Caki2 (cell line): ENCODE measurements around the gene PGK1. TPM values are rescaled to one million over a fixed set of nuclear protein-coding genes. Genes with fewer than 3 reads are reported as not detected.
"Not testable (repeated sequence)": the region's sequence is repeated elsewhere in the genome, so short reads cannot be mapped to it uniquely, and the experiment has no call there.

ENCODE experiments used
- DNase-seq: peaks from one replicate; pipeline ENCODE4 v3.0.0-alpha.2; 2015; ENCODE audit warnings: low read depth
- in situ Hi-C: cut with HindIII; loops from 2 replicates; pipeline ENCODE4 v1.10.0; 2016; ENCODE audit warnings: low sequenced_read_pairs, low pct_unique_long_range_greater_than_20kb, mixed read lengths
- total RNA-seq: library from RNA; depleted of rRNA; stranded (reverse); fragments of >200 nt; shearing (Covaris generic); gene quantifications from 2 replicates; pipeline ENCODE4 v1.2.3, GENCODE V29; 2014; ENCODE audit warnings: low replicate concordance

The PGK1 gene
- total RNA-seq, 1 experiment from 2014 or later, result 995 TPM

DNA sequence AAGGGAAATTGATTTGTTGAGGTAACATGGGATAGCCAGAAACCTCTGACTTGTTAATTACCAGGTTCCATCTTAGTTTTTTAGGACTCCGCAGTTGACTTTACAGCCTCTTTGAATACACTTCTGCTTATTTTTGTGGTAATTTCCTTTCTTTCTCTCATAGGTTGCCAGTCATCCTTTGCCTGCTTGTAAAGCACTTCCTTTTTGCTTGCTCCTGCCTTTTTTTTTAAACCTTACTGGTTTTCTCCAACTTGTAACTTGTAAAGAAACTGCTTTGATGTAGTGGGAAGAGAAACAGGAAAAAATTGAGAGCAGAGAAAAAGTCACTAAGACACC is 2.6 kb downstream of the PGK1 start:
- DNase-seq, result no peak
- in situ Hi-C loops, result no loop called here

DNA sequence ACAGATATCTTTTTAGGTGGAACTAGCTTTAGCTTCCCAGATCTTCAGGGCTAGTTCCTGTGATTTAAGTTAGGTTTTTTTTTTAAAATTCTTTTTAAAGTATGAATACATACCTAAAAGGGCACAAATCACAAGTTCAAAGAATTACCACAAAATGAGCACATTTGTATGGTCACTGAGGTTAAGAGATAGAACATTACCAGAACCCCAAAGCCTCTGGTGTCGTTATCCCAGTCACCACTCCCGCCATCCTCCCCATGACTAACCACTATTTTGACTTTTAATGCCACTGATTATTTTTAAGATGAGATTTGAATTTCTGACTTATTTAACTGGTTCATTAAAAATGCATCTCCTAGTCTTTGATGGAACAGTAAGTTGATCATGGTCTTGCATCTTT is 5.4 kb downstream of the PGK1 start:
- DNase-seq, result no peak

DNA sequence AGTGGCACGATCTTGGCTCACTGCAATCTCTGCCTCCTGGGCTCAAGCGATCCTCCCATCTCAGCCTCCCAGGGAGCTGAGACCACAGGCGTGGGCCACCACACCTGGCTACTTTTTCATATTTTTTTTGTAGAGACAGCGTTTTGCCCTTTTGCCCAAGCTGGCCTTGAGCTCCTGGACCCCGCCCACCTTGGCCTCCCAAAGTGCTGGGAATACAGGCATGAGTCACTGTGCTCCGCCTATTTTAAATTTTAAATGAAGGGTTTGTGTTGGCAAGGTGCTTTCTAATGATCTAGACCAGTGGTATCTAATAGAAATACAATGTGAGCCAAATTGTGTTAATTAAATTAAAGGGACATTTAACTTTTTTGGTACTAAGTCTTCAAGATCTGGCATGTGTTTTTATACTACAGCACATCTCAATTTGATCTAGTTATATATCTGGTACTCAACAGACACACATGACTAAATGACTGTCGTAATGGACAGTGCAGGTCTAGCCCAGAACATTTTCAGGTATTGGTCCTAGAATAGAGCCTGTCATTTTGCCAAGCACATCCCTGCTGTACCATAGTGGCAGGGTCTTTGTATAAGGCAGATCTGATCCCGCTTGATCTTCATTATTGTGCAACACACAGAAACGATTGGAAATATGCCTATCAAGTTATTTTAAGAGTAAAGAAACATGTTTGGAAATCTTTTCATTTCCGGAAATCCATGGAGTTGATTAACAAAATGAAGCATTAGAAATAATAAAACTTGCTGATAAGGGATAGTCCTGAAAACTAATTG is 7.3 kb downstream of the PGK1 start:
- no peak for DNase-seq
- in situ Hi-C loops, result no loop called here

More for the DNA sequence above, 5.4 kb downstream of the PGK1 start:
- in situ Hi-C loops, result no loop called here

DNA sequence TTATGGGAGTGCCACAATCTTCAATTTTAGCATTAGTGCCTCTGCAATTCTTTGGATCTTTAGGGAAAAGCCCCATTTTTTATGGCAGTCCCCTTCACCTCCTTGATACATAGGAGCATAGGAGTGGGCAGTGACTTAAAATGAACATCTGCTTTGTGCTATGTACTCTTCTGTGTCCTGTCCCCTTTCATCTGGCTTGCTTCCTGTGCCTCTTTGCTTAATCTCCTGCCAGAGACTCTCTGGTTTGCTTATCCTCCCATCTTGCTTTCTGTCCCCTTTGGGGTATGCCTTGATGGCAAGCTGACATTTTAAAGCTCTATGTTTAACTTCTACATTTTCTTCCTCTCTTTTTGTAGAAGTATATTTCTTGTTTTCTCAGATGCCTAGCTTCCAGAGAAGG is 12.3 kb downstream of the PGK1 start:
- DNase-seq, result no peak
- in situ Hi-C loops, result no loop called here

DNA sequence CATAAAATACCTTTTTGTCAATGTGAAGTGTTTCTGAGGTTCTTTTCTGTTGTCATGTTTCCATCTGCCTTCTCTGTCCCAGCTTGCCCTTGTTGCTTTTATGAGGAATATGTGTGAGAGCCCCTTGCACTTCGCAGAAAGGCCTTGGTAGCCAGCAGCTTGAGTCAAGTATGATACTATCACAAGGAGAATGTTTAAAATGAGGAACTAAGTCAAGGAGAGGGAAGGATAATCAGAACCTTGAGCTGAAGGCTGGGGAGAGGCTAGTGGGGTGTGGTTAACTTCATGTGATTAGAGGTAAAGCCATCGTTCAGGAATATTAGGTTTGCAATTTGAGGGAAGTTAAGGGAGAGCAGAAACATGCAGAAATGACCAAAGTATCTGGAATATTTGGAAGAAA is 12.7 kb downstream of the PGK1 start:
- no peak for DNase-seq
- in situ Hi-C loops, result no loop called here

DNA sequence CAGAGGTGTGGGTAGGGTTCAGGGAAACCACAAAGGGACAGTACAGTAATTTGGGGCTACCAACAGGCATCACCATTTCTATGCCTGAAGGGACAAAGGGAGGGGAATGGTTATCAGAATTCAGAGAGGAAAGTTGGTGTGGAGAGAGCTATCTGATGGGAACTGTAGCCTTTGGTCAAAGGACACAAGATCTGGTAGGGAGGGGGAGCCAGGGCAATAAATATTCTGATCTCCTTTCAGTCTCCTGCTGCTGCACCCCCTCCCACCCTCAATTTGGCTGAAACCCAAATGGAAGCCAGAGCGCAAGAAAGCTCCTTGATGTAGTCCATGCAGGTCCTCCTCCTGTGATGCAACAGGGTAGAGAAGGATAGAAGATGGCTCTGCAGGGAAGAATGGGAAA is 14.6 kb downstream of the PGK1 start:
- DNase-seq, result no peak
- in situ Hi-C loops, result no loop called here

DNA sequence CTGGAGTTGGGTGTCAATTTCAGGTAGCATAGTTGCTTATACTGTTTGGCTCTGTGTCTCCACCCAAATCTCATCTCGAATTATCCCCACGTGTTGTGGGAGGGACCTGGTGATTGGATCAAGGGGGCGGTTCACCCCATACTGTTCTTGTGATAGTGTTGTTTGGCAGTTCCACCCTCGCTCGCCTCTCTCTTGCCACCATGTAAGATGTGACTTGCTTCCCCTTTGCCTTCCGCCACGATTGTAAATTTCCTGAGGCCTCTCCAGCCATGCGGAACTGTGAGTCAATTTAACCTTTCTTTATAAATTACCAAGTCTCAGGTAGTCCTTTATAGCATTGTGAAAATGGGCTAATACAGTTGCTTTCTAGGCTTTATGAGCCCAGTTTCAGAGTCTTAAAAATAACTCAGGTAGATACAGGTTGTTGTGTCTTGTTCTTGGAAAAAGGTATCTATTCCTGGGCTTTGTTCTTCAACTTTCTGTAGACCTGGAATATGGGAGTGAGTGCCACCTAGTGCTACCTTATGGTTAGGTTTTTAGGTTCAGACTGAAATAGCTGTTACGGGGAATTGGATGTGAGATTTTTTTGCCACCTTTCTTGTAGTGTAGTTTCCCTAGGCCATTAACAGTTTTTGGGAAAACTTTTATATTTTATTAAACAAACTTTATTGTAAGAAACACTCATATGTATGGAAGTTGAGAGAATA is 15.6 kb downstream of the PGK1 start:
- peak; percentile 54 for DNase-seq
- in situ Hi-C loops, result no loop called here

DNA sequence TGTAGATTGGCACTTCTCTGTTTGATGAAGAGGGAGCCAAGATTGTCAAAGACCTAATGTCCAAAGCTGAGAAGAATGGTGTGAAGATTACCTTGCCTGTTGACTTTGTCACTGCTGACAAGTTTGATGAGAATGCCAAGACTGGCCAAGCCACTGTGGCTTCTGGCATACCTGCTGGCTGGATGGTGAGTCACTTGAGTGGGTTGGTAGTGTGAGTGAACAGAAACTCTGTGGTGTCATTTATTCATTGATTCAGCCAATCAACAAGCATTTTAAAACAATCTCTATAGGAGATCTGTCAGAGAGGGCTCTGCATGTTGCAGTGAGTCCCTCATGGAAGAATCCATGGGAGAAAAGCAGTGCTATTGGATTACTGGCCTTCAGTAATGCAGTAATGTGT is 19.1 kb downstream of the PGK1 start:
- in situ Hi-C loops, result no loop called here
- no peak for DNase-seq

DNA sequence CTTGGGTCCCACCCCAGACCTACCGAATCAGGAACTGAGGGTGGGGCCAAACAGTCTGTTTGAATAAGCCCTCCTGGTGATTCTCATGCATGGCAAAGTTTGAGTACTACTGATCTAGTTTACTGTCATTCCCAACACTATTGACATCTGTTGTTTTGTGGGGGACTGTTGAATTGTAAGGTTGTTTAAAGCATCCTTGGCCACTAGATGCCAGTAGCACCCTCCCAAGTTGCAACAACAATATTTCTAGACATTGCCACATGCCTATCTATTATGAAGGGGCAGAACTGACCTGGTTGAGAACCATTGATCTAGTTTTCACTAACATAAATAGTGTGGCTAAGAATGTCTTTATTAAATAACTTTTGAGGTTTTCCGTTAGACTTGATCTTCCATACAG is 20.3 kb downstream of the PGK1 start:
- in situ Hi-C loops, result no loop called here
- no peak for DNase-seq

DNA sequence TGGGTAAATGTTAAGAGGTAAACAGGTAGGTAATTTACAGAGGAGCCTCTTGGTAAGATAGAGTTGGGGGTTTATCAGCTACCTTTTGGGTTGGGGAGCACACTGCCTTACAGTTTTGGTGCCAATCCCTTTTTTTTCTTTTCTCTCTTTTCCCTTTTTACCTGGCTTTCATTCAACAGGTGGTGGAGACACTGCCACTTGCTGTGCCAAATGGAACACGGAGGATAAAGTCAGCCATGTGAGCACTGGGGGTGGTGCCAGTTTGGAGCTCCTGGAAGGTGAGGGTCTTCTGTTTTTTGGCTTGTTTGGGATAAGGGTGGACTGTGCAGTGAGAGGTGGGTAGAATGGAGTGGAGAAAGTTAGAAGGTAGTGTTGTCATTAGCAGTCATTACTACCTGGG is 21.1 kb downstream of the PGK1 start:
- in situ Hi-C loops, result no loop called here
- DNase-seq, result no peak

DNA sequence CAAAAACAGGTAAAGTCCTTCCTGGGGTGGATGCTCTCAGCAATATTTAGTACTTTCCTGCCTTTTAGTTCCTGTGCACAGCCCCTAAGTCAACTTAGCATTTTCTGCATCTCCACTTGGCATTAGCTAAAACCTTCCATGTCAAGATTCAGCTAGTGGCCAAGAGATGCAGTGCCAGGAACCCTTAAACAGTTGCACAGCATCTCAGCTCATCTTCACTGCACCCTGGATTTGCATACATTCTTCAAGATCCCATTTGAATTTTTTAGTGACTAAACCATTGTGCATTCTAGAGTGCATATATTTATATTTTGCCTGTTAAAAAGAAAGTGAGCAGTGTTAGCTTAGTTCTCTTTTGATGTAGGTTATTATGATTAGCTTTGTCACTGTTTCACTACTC is 21.7 kb downstream of the PGK1 start:
- DNase-seq, in situ Hi-C loops: not testable (repeated sequence)

DNA sequence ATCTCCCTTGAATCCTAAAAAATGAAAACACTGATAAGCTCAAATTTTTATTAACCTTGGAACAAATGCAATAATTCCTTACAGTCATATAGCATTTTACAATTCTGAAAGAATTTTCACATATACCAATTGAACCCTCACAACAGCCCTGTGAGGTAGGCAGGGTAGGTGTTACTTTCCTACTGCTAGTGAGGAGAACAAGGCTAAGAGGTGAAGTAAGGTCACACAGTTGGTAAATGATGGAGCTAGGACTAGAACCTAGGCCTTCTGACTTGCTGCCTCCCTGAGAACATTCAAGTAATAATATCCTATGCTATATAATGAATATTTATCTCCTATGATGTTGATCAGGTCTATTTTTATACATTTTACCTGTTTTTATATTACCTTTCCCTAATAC is 25.7 kb downstream of the PGK1 start:
- no peak for DNase-seq
- in situ Hi-C loops, result no loop called here

DNA sequence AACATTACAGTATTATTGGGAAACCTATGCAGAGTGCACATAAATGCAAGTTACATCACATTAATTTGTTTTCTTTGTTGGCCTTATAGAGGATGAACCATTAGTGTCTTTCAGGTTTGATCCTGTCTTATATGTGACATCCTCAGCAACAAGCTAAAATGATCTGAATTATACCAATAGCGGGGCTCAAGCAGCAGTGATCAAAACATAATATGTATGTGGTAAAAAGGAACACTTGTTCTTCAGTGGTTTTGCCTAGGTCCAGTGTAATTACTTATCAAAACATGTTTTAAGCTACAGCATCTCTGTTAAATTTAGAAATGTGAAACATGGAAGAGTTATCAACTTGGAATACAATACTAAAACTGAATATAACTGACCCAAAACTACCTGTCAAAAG is 26.3 kb downstream of the PGK1 start:
- no peak for DNase-seq
- in situ Hi-C loops, result no loop called here

DNA sequence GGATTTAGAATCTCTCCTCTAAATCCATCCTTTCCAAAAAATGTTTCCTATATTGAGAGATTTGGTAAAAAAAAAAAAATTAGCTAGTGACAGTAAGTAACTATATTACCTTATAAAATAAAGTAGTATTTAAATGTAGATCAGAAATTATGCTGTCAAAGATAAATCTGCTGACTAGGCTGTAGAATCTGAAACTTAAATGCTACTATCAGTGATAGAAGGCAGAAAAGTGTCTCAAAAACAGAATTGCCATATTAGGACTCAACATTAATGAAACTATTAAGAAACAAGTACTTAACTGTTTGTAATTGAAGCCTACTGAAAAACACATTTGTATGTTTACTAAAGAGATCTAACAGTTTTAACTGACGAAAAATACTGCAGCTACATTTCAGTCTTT is 27.1 kb downstream of the PGK1 start:
- in situ Hi-C loops, result no loop called here
- DNase-seq, result no peak

DNA sequence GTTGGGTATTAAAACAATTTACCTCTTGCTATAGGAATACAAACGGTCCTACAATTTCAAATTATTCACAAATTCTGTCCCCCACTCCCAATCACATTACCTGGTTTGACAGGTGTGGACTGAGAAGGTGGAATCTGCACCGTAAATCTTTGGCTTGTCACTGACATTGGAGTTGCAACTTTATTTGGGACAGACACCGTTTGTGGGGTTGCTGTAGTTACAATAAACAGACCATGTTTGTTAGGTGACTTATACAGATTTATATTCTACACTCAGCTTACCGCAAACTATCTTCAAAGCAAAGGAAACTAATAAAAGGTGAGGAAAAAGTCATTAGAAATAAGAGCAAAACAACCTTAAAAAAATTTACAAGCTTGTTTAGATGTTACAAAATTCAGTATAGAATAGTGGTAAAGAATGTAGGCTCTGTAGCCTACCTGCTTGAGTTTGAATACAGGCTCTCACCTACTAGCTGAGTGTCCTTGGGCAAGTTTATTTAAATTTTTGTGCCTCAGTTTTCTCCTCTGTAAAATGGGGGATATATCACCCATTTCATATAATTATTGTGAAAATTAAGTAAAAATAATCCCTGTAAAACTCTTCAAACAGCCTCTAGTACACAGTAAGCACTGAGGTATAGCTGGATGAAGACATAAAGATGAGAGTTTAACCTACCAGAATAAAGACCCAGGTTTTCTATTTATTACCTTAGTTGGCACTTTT is 29.4 kb downstream of the PGK1 start:
- in situ Hi-C loops, result no loop called here
- DNase-seq, result no peak

DNA sequence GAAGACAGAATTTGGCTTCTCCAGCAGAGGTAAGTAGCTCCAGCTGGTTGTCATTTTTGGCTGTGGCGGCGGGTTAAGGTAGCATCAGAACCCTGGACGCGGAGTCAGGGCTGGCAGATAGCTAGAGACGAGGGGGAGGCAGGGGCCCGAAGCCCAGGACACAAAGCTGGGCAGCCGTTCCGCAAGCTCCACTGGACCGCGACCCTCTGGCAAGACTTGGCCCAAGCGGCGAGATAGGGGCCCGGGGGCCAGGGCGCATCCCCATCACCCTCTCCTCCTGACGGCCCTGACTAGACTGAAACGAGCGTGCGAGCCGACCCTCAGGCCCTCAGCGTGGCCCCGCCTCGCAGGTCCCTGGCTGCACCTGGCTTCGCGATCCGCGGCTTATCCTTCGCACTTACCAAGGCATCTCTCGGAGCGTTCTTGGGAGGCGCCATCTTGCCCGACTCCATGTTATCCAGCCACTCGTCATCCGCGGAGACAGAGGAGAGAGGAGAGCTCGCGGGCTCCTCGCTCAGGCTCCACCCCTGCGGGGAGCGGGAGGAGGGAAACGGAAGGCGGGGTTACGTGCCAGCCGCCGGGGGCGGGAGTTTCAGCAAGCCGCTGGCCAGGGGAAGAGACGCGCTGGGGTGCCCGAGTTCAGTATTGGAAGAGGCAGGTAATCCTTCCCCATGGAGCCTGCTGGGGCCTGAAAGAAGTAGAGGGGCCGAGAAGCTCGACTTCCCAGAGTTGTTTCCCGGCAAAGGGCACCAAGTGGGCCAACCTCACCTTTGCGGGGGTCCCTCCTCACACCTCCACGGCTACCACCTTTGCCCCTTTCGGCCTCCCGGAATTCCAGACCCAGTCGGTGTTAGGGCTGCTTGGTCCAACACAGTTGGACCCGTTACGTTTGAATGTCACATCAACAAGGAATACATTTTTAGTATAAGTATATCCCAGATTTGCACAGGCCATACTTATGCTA is 35.4 kb downstream of the PGK1 start, which contains the start of gene TAF9B:
Gene TAF9B (minus strand): TSS at position 491 of the 964 bp plus-strand sequence. CDS start 39 bp downstream, at position 452.
- peak; percentile 83 for DNase-seq
- in situ Hi-C loops, result no loop called here

DNA sequence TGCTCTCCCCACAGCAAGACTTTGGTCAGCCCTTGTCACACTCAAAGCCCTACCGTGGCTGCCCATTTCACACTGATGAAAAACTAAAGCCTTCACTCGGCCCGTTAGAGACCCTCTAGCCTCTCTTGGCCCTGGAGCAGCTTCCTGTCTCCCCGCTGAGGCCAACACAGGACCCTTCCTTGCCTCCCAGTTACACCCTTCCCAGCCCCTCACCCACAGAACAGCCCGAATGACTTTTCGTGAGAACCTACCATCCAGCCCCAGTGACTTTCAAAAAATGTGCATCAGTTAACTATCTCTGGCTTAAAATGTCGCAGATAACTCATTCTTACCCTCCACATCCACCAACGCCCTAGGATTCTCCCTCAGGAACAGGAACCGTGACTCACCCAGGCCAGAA is 36.2 kb downstream of the PGK1 start:
- no peak for DNase-seq
- in situ Hi-C loops, result no loop called here

DNA sequence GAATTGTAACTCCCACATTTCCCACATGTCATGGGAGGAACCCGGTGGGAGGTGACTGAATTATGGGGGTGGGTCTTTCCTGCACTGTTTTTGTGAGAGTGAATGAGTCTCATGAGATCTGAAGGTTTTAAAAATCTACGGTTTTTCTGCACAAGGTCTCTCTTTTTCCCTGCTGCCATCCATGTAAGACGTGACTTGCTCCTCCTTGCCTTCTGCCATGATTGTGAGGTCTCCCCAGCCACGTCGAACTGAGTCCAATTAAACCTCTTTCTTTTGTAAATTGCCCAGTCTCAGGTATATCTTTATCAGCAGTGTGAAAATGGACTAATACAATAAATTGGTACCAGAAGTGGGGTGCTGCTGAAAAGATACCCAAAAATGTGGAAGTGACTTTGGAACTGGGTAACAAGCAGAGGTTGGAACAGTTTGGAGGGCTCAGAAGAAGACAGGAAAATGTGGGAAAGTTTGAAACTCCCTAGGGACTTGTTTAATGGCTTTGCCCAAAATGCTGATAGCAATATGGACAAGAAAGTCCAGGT is 43.0 kb downstream of the PGK1 start:
- DNase-seq, in situ Hi-C loops: not testable (repeated sequence)
